Renal pelvis (tissue), 12 donors: ENCODE measurements around the gene AGPAT1. TPM values are rescaled to one million over a fixed set of nuclear protein-coding genes. Genes with fewer than 3 reads are reported as not detected.
"Not testable (repeated sequence)": the region's sequence is repeated elsewhere in the genome, so short reads cannot be mapped to it uniquely, and the experiment has no call there.

ENCODE experiments used
- DNase-seq: peaks from one replicate; pipeline ENCODE4 v3.0.0-alpha.2; 2013
- long read RNA-seq, 16 experiments: transcript quantifications; one replicate each; lab custom pipeline, GENCODE V29; 2026
- polyA plus RNA-seq, 3 donors: library from polyadenylated mRNA; unstranded; fragments of 120-200 nt; gene quantifications; one replicate each; pipeline ENCODE4 v1.2.1, GENCODE V29; 2013; ENCODE audit not compliant: insufficient read length in 3 of 3

AGPAT1 gene, protein sequence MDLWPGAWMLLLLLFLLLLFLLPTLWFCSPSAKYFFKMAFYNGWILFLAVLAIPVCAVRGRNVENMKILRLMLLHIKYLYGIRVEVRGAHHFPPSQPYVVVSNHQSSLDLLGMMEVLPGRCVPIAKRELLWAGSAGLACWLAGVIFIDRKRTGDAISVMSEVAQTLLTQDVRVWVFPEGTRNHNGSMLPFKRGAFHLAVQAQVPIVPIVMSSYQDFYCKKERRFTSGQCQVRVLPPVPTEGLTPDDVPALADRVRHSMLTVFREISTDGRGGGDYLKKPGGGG
- polyA plus RNA-seq: 100 to 1,000 TPM; 108 to 122 (median 116) TPM
- long read RNA-seq, donor 1, transcript AGPAT1-203 (7 exons, 2,234 nt): major isoform, 10 of 279 reads
- long read RNA-seq, donor 1, partial matches to known transcripts: 217 of 279 reads
- long read RNA-seq, donor 1, other reads (novel, unspliced or antisense): 46 of 279 reads
- long read RNA-seq, donor 2, transcript AGPAT1-203 (7 exons, 2,234 nt): major isoform, 17 of 24 reads
- long read RNA-seq, donor 2, partial matches to known transcripts: 0 of 24 reads
- long read RNA-seq, donor 2, other reads (novel, unspliced or antisense): 0 of 24 reads
- long read RNA-seq, donor 3, transcript AGPAT1-203 (7 exons, 2,234 nt): major isoform, 25 of 29 reads
- long read RNA-seq, donor 3, partial matches to known transcripts: 0 of 29 reads
- long read RNA-seq, donor 3, other reads (novel, unspliced or antisense): 0 of 29 reads
- long read RNA-seq, donor 4, transcript AGPAT1-203 (7 exons, 2,234 nt): major isoform, 17 of 370 reads
- long read RNA-seq, donor 4, partial matches to known transcripts: 189 of 370 reads
- long read RNA-seq, donor 4, other reads (novel, unspliced or antisense): 163 of 370 reads
- long read RNA-seq, donor 5, transcript AGPAT1-203 (7 exons, 2,234 nt): major isoform, 16 of 25 reads
- long read RNA-seq, donor 5, partial matches to known transcripts: 6 of 25 reads
- long read RNA-seq, donor 5, other reads (novel, unspliced or antisense): 0 of 25 reads
- long read RNA-seq, donor 6, transcript AGPAT1-203 (7 exons, 2,234 nt): major isoform, 24 of 28 reads
- long read RNA-seq, donor 6, partial matches to known transcripts: 0 of 28 reads
- long read RNA-seq, donor 6, other reads (novel, unspliced or antisense): 0 of 28 reads
- long read RNA-seq, donor 7, transcript AGPAT1-203 (7 exons, 2,234 nt): major isoform, 34 of 292 reads
- long read RNA-seq, donor 7, partial matches to known transcripts: 190 of 292 reads
- long read RNA-seq, donor 7, other reads (novel, unspliced or antisense): 66 of 292 reads
- long read RNA-seq, donor 8, transcript AGPAT1-203 (7 exons, 2,234 nt): major isoform, 11 of 11 reads
- long read RNA-seq, donor 8, partial matches to known transcripts: 0 of 11 reads
- long read RNA-seq, donor 8, other reads (novel, unspliced or antisense): 0 of 11 reads
- long read RNA-seq, donor 9, transcript AGPAT1-203 (7 exons, 2,234 nt): major isoform, 23 of 32 reads
- long read RNA-seq, donor 9, partial matches to known transcripts: 5 of 32 reads
- long read RNA-seq, donor 9, other reads (novel, unspliced or antisense): 0 of 32 reads
- long read RNA-seq, donor 10, transcript AGPAT1-203 (7 exons, 2,234 nt): major isoform, 21 of 277 reads
- long read RNA-seq, donor 10, partial matches to known transcripts: 161 of 277 reads
- long read RNA-seq, donor 10, other reads (novel, unspliced or antisense): 92 of 277 reads
- long read RNA-seq, donor 11, transcript AGPAT1-203 (7 exons, 2,234 nt): major isoform, 18 of 24 reads
- long read RNA-seq, donor 11, partial matches to known transcripts: 5 of 24 reads
- long read RNA-seq, donor 11, other reads (novel, unspliced or antisense): 0 of 24 reads
- long read RNA-seq, donor 12, transcript AGPAT1-203 (7 exons, 2,234 nt): major isoform, 25 of 39 reads
- long read RNA-seq, donor 12, partial matches to known transcripts: 7 of 39 reads
- long read RNA-seq, donor 12, other reads (novel, unspliced or antisense): 0 of 39 reads
- long read RNA-seq, donor 13, transcript AGPAT1-203 (7 exons, 2,234 nt): major isoform, 12 of 20 reads
- long read RNA-seq, donor 13, partial matches to known transcripts: 6 of 20 reads
- long read RNA-seq, donor 13, other reads (novel, unspliced or antisense): 0 of 20 reads
- long read RNA-seq, donor 14, transcript AGPAT1-203 (7 exons, 2,234 nt): major isoform, 54 of 92 reads
- long read RNA-seq, donor 14, partial matches to known transcripts: 35 of 92 reads
- long read RNA-seq, donor 14, other reads (novel, unspliced or antisense): 0 of 92 reads
- long read RNA-seq, donor 15, transcript AGPAT1-203 (7 exons, 2,234 nt): major isoform, 26 of 36 reads
- long read RNA-seq, donor 15, partial matches to known transcripts: 6 of 36 reads
- long read RNA-seq, donor 15, other reads (novel, unspliced or antisense): 0 of 36 reads
- long read RNA-seq, donor 16, transcript AGPAT1-203 (7 exons, 2,234 nt): major isoform, 28 of 38 reads
- long read RNA-seq, donor 16, partial matches to known transcripts: 5 of 38 reads
- long read RNA-seq, donor 16, other reads (novel, unspliced or antisense): 0 of 38 reads

DNA sequence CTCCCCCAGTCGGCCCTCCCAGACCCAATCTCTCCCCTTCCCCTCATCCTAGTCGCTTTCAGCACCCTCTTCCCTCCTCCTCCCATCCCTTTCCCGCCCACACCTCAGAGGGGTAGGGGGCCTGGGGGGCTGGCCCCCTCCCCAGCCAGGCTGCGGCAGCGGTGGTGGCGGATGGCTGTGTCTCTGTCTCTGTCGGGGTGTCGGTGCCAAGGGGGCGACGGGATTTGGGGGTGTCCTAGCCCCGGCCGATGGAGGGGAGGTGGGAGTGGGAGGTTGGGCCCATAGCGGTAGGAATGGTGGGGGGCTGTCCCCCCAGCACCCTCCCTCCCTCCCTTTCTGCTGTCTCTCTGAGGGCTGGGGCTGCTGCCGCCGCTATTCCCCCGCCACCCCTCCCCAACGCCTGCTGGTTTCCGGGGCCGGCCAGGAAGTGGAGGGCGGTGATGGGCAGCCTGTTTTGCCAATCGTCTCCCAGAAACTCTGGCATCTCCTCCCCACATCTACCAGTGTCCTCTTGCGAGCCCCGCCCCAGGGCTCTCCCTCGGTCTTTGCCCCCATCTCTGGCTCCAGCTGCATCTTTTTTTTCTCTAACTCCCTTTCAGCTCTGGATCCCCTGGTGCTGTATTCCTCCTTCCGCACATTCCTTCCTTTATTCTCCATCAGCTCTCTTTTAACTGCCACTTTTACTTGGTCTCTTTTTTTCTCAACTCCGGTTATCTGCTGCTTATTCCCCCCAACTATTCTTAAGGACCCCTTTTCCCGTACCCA lies at the start of gene AGPAT1:
AGPAT1 (minus strand) TSS at position 374 of the 765 bp plus-strand sequence. CDS start 4,588 bp downstream, outside the sequence.
- DNase-seq: peak; percentile 97

DNA sequence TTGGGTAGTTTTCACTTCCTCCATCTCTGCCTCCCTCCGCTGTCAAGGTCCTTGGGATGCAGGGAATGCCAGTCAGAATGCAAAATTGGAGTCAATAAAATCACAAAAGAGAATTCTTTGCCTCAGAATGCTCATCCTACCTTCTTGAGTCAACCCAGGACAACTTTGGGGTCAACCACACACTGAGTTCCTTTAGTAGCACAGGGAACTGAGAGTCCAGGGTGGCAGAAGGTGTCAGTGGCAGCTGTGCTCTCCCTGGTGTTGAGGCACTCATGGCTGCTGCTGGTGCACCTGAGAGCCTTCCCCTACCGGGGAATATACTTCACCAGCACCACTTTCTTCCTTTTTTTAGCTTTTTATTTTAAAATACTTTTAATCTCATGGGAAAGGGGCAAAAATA lies 48.8 kb upstream of the AGPAT1 start:
- no peak for DNase-seq

DNA sequence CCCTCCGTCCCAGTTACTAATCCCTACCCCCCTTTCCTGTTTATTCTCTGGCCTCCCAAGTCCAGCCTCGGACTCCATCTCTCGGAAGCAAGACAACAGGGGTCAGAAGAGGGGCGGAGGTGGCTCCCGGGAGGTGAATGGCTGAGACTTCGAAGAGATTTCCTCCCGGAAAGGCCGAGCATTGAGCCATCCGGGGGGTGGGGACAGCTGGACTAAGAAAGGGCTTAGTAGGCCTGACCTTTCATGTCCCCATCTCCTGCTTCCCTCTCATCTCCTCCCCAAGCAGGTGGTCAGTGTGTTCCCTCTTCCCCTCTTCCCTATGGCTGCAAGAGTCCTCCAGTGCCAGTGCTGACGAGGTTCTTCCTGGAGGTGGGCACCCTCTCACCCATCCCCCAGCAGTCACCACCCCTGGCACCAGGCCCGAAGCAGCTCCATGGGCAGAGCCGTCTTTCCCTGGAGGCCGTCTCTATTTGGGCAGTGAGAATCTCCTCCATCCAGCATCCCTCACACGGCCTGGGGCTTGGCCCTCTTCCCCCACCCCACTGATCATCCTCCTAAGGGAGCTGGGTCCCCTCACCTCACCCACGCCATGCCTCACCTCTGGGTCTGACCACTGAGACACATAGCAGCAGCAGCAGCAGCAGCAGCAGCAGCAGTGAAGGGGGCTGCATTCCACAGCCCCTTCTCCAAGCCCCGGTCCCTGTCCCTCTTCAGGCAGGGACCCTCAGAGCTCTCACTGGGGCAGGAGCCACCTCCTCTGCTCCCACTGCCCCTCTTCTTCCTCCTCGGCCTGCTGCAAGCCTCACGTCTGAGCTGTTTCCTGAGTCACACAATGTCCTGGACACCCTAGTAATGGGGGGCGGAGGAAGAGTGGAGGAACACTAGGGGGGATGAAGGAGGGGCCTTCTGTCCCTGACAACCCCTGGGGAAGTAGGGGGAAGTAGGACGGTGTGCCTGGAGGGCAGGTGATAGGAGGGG lies 47.7 kb upstream of the AGPAT1 start, which contains the start of gene NOTCH4:
NOTCH4 (minus strand) TSS at position 810 of the 978 bp plus-strand sequence; CDS start at position 671, 139 bp downstream.
- DNase-seq: no peak

DNA sequence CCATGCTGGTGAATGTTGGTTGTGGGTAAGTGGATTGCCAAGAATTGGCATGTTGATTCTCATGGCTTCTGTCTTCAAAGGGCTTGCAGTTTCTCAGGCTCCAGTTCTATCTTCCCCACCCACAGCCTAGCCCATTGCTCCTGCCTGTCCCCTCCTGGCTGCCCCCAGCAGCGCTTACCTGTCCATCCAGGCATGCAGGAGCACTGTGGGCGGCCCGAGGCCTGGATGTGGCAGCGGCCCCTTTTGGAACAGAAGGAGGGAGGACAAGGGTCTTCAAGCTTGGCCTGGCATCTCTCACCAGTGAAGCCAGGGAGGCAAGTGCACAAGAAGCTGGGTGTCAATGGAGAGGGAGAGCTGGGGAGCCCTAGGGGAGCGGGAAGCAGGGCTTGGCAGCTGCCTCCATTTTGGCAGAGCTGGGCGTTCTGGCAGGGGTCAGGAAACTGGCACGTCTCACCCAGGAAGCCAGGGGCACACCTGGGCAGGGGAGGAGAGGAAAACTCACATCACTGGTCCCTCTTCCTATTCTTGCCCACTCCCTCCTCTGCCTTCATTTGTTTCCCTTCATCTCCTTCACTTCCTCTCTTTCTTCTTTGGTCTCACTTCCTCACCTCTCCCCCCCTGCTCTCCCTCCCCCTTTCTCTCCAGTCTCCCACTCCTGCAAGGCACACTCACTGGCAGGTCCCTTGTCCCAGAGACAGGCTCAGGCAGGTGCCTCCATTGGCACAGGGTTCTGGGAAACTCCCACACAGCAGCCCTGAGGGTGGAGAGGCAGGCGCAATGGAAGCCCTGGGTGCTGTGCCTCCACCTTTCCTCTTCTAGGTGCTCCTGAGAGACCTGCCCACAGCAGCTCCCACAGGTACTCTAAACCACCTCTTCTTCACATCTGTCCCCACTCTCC lies 46.7 kb upstream of the AGPAT1 start:
- DNase-seq: no peak

GRCh38 chr6:32220021-32220420 lies 44.1 kb upstream of the AGPAT1 start:
- DNase-seq: no peak

DNA sequence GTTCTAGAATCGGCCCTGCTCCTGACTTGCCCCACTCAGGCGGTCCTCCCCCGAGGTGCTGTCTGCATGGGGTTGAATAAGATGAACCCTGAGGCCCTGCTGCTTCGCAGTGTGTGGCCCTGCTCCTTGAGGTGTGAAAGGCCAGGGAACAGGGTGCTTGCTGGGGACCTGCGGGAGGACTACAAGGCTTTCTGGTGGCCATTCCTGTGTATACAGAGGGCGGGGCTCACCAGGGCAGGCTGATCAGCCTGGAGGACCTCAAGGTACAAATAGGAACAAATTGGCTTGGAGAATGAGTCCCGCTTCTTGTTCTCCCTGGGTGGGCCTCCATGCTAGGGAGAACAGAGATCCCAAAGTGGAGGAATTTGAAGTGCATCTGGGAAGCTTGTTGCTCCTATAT lies 42.3 kb upstream of the AGPAT1 start:
- no peak for DNase-seq

- no peak for DNase-seq
These were observed 41.1 kb upstream of the AGPAT1 start for GRCh38 chr6:32216998-32217397.

DNA sequence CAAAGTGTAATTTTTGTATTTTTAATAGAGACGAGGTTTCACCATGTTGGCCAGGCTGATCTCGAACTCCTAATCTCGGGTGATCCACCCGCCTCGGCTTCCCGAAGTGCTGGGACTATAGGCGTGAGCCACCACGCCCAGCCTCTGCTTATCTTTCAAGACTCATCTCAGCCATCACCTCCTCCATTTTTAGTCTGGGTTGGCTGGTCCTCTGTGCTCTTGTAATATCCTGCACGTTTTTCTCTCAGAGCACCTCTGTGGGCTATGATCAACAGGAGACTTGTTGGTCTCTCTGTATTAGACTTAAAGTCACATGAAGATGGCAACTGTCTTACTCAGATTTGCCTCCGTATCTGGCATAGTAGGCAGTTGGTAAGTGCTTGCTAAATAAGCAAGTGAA lies 40.4 kb upstream of the AGPAT1 start:
- no peak for DNase-seq

- no peak for DNase-seq
These were observed 39.7 kb upstream of the AGPAT1 start for GRCh38 chr6:32215617-32216016.

- DNase-seq: no peak
These were observed 38.2 kb upstream of the AGPAT1 start for GRCh38 chr6:32214126-32214525.

DNA sequence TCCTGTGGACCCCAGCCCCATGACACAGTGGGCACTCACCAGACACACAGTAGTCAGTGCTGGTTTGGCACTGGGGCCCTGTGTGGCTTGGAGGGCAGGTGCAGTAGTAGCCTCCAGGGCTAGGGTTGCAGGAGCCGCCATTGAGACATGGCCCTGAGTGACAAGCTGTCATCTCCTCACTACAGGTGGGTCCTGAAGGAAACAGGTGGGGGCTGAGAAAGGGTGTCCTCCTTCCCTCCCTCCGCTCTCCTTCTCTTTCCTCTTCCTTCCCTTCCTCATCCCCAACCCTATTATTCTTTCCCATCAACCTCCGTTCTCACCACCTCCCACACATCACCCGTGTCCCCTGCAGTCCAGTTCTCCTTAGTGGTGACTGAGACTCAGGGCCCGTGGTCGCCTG lies 37.8 kb upstream of the AGPAT1 start:
- DNase-seq: no peak

- DNase-seq: no peak
These were observed 36.3 kb upstream of the AGPAT1 start for GRCh38 chr6:32212076-32212760.

GRCh38 chr6:32211432-32211831 lies 35.5 kb upstream of the AGPAT1 start:
- not testable (repeated sequence) for DNase-seq

- DNase-seq: no peak
These were observed 34.3 kb upstream of the AGPAT1 start for GRCh38 chr6:32210191-32210601.

DNA sequence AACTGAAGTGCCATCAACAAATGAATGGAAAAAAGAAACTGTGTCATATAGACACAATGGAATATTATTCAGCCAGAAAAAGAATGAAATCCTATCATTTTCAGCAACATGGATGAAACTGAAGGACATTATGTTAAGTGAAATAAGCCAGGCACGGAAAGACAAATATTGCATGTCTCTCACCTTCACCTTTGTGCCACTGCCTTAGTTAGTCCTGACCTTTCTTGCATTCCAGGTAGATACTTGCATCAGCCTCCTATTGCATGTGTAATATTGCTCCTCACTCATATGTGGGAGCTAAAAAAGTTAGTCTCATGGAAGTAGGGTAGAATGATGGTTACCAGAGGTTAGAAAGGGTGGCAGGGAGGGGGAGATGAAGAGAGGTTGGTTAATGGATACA lies 33.1 kb upstream of the AGPAT1 start:
- no peak for DNase-seq
